Body of pancreas (tissue), 4 donors: Measurements from ENCODE around the gene ACSF3. TPM values are rescaled to one million over a fixed set of nuclear protein-coding genes. Genes with fewer than 3 reads are reported as not detected.

Source experiments
- ATAC-seq: fragments of 150-250 bp; one replicate; pipeline ENCODE4 v1.9.1; 2016
- DNase-seq, 4 donors: peaks; one replicate each; pipeline ENCODE4 v3.0.0-alpha.2; 2019
- H3K27ac ChIP-seq, 4 donors: fragments of 200-600 bp; sonication (generic); 1 replicate in 3 of 4; 2 replicates in 1 of 4; pipeline versions ENCODE4 v1.5.1 to v1.6.1; 2016 to 2019; ENCODE audit warnings: mild to moderate bottlenecking in 1 of 4, mixed read lengths in 1 of 4, moderate library complexity in 1 of 4
- H3K27me3 ChIP-seq, 2 donors: fragments of 200-600 bp; sonication (generic); one replicate each; pipeline ENCODE4 v1.6.0; 2016; ENCODE audit warnings: mild to moderate bottlenecking in 1 of 2
- H3K36me3 ChIP-seq, 2 donors: fragments of 200-600 bp; sonication (generic); replicated peaks in 1 of 2; 2 replicates each; pipeline ENCODE4 v1.5.1; 2016; ENCODE audit warnings: low read depth in 2 of 2; ENCODE audit not compliant: insufficient read depth in 1 of 2
- H3K4me1 ChIP-seq: fragments of 200-600 bp; sonication (generic); one replicate; pipeline ENCODE4 v1.6.0; 2016
- H3K4me3 ChIP-seq, 2 donors: fragments of 200-600 bp; sonication (generic); 1 replicate in 1 of 2; 2 replicates in 1 of 2; pipeline ENCODE4 v1.5.1; 2016 to 2019
- H3K9me3 ChIP-seq, 3 donors: fragments of 200-600 bp; sonication (generic); 1 replicate in 2 of 3; 2 replicates in 1 of 3; pipeline ENCODE4 v1.5.1; 2016
- CTCF ChIP-seq, 7 experiments: fragments of 450-650 bp in 4 of 7; fragments of 200-600 bp in 3 of 7; sonication (generic) in 3 of 7; IDR thresholded peaks; one replicate each; pipeline ENCODE4 v1.5.1; 2016 to 2019; ENCODE audit warnings: antibody characterized with exemption in 7 of 7
- POLR2A ChIP-seq, 3 donors: fragments of 450-650 bp; IDR thresholded peaks; one replicate each; pipeline ENCODE4 v1.6.1; 2016; ENCODE audit warnings: antibody characterized with exemption in 3 of 3, mild to moderate bottlenecking in 2 of 3
- WGBS, 2 donors: methylation state at CpG; one replicate each; pipeline ENCODE4 v1.1.5; 2017; 5-methylcytosine and 5-hydroxymethylcytosine counted together
- intact Hi-C: fragments of 100-400 bp; cut with DNase I; formaldehyde crosslinking; loops from one replicate; pipeline ENCODE4 v1.15.1; 2023
- total RNA-seq, 2 donors: library from RNA; depleted of rRNA; stranded (reverse); fragments of >200 nt; gene quantifications; one replicate each; pipeline ENCODE4 v1.1.0, GENCODE V29; 2016

The ACSF3 gene
- total RNA-seq, 2 donors from 2014 or later: 22.1 to 48.8 TPM

GRCh38 chr16:89058812-89059211 lies 34.8 kb upstream of the ACSF3 start:
- intact Hi-C loops: no loop called here
- Histone ChIP-seq H3K4me1 (no peaks in the 10 kb centered on the region), H3K27me3 (no peaks in the 10 kb centered on the region), H3K36me3 (no peaks in the 10 kb centered on the region), H3K4me3 (no peak overlapping the region), H3K27ac (no peak overlapping the region), H3K9me3 (no peaks in the 10 kb centered on the region)
- ATAC-seq (no peak), DNase-seq (no peak)
- no peak for TF ChIP-seq CTCF (IDR thresholded peaks at IDR 0.05)
- TF ChIP-seq POLR2A (IDR thresholded peaks at IDR 0.05): no peak
- 84 to 94% methylated on average over 8 to 9 of the region's 9 CpGs for WGBS, 2 donors

- H3K36me3 ChIP-seq: no peaks in the 10 kb centered on the region
- no peak overlapping the region for H3K27ac ChIP-seq
- intact Hi-C loops: no loop called here
- no peak overlapping the region for H3K4me3 ChIP-seq
- H3K4me1 ChIP-seq: no peaks in the 10 kb centered on the region
- 65 to 67% methylated on average over 12 of the region's 12 CpGs for WGBS, 2 donors
- ATAC-seq: no peak
- H3K27me3 ChIP-seq: no peaks in the 10 kb centered on the region
- TF ChIP-seq CTCF (IDR thresholded peaks at IDR 0.05): no peak
- TF ChIP-seq POLR2A (IDR thresholded peaks at IDR 0.05): no peak
- H3K9me3 ChIP-seq: no peaks in the 10 kb centered on the region
- no peak for DNase-seq
Measured at GRCh38 chr16:89060207-89060794, 33.4 kb upstream of the ACSF3 start.

GRCh38 chr16:89061086-89061485 lies 32.6 kb upstream of the ACSF3 start:
- WGBS, 2 donors: 72 to 75% methylated on average over 20 to 21 of the region's 21 CpGs
- DNase-seq (no peak), ATAC-seq (no peak)
- H3K4me3 ChIP-seq: no peak overlapping the region
- intact Hi-C loops: no loop called here
- H3K27ac ChIP-seq: no peak overlapping the region
- no peak for TF ChIP-seq POLR2A (IDR thresholded peaks at IDR 0.05)
- TF ChIP-seq CTCF (IDR thresholded peaks at IDR 0.05): no peak
- no peaks in the 10 kb centered on the region for H3K4me1 ChIP-seq
- H3K36me3 ChIP-seq: no peaks in the 10 kb centered on the region
- no peaks in the 10 kb centered on the region for H3K9me3 ChIP-seq
- H3K27me3 ChIP-seq: no peaks in the 10 kb centered on the region

GRCh38 chr16:89061590-89062380 lies 31.9 kb upstream of the ACSF3 start:
- Histone ChIP-seq H3K36me3 (no peaks in the 10 kb centered on the region), H3K4me3 (no peak overlapping the region), H3K27ac (no peak overlapping the region), H3K4me1 (no peaks in the 10 kb centered on the region), H3K9me3 (no peaks in the 10 kb centered on the region), H3K27me3 (no peaks in the 10 kb centered on the region)
- ATAC-seq (no peak), DNase-seq (no peak)
- WGBS, 2 donors: 54 to 63% methylated on average over 14 to 17 of the region's 17 CpGs
- intact Hi-C loops: no loop called here
- TF ChIP-seq CTCF (IDR thresholded peaks at IDR 0.05): no peak
